ENCODE data around the gene DNAH1.

Gene DNAH1

DNA sequence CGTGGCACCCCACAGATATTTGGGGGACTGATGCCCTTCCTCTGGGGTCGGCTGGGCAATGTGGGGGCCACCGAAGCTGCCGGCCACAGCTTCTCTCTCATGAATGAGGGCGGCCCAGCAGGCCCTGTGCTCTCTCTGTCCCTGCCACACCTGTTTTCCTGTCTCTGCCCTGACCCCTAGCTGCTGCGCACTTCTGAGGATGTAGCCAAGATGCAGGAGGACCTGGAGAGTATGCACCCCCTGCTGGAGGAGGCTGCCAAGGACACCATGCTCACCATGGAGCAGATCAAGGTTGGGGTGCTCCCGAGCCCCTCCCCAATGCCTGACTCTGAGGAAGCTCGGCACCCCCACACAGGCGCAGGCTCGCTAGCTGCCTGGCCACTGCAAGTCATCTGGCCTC is 69.0 kb downstream of the DNAH1 start:
- DNase-seq (ENCODE audit: low read depth in 1 of 2, low spot score in 1 of 2): no peak

DNA sequence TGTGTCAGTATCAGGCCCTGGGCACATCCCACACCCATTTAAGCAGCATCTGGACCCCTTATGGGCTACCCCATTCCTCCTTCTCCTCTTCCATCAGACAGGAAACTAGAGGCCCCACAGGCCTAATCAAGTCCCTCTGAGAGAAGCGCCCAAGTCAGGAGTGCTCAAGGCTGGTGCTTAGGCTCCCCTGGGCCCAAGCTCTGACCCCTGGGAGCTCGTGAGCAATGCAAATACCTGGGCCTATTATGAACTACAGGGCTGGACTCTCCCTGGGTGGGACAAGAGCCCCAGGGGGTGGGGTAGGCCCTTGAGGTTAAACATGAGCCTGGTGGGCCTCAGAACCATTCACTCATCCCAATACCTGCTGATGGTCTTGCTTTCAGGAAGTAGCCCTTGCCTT is 71.4 kb downstream of the DNAH1 start:
- DNase-seq (ENCODE audit: low read depth in 1 of 2, low spot score in 1 of 2): no peak

DNA sequence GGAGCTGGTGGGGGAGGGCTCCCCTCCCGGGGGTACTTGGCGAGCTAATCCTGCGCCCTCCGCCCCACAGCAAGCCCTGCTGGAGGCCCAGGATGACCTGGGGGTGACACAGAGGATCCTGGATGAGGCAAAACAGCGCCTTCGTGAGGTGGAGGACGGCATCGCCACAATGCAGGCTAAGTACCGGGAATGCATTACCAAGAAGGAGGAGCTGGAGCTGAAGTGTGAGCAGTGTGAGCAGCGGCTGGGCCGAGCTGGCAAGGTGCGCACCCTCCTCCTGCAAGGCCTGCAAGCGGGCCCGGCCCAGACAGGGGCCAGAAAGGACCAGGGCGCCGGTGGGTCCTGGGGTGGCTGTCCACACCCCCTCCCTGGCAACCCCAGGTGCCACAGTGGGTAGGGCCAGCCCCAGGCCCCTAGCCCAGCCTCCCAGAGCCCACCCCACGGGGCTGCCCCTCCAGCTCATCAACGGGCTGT is 72.3 kb downstream of the DNAH1 start:
- no peak for DNase-seq (ENCODE audit: low read depth in 1 of 2, low spot score in 1 of 2)

DNA sequence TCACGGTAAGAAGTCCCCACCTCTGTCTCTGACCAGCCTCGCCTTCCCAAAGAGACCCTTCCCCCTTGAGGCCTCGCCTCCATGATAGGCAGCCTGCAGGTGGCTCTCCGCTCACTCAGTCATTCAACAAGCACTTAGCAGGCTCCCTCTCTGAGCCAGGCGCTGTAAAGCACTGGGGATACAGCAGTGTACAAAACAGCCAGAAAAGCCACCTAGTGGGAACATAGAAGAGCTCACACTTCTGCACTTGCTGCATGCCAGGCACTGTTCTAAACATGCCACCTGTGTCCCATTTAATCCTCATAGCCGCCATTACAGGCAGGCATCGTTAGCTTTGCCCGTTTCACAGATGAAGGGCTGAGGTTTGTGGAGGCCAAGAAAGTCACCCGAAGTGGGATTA is 72.8 kb downstream of the DNAH1 start:
- no peak for DNase-seq (ENCODE audit: low read depth in 1 of 2, low spot score in 1 of 2)

DNA sequence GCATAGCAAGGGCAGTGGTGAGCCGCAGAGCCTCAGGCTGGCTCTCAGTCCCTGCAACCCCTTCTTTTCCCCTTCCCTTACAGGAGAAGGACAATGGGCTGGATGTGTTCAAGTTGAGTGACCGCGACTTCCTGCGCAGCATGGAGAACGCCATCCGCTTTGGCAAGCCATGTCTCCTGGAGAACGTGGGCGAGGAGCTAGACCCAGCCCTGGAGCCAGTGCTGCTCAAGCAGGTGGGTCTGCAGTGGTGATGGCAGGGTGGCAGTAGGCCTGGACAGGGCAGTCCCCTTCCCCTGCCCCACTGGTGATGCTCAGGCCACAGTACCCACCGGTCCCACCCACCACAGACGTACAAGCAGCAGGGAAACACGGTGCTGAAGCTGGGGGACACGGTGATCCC is 75.0 kb downstream of the DNAH1 start:
- DNase-seq (ENCODE audit: low read depth in 1 of 2, low spot score in 1 of 2): no peak

DNA sequence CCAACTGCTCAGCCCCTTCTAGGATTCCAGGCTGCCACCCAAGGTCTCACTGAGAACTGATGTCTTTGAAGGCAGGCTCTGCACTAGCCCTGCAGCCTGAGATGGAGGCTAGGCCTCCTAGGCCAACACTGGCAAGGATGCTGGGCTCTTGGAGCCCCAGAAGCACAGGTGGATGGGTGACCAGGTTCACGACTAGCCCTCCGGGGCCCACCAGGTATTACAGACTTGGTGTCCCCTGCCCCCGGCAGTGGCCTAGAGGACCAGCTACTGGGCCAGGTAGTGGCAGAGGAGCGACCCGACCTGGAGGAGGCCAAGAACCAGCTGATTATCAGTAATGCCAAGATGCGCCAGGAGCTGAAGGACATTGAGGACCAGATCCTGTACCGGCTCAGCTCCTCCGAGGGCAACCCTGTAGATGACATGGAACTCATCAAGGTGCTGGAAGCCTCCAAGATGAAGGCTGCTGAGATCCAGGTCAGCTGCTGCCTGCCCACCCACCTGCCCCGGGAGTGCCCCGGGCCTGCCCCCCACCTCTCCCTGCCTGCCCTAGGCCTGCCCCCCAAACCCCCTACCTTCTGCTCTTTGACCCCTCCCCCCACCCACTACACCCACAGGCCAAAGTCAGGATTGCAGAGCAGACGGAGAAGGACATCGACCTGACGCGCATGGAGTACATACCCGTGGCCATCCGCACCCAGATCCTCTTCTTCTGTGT is 76.3 kb downstream of the DNAH1 start:
- no peak for DNase-seq (ENCODE audit: low read depth in 1 of 2, low spot score in 1 of 2)

DNA sequence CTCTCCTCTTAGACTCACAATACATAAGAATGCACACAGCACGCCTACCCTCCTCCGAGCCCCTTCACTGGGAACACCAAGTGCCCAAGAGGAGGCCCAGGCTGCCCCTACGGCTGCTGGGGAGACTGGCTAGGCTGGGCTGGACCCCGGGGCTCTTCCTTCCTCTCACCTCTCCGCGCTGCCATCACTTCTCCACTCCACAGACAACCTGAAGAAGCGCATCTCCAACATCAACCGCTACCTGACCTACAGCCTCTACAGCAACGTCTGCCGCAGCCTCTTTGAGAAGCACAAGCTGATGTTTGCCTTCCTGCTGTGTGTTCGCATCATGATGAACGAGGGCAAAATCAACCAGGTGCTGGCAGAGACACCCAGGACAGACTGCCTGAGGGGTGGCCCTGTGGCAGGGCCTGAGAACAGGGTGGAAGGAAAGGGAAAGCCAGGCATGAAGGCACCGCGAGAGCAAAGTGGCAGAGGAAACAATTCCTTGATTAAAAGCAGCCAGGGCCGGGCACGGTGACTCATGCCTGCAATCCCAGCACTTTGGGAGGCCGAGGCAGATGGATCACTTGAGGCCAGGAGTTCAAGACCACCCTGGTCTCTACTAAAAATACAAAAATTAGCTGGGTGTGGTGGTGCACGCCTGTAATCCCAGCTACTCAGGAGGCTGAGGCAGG is 77.2 kb downstream of the DNAH1 start:
- DNase-seq (ENCODE audit: low read depth in 1 of 2, low spot score in 1 of 2): no peak

DNA sequence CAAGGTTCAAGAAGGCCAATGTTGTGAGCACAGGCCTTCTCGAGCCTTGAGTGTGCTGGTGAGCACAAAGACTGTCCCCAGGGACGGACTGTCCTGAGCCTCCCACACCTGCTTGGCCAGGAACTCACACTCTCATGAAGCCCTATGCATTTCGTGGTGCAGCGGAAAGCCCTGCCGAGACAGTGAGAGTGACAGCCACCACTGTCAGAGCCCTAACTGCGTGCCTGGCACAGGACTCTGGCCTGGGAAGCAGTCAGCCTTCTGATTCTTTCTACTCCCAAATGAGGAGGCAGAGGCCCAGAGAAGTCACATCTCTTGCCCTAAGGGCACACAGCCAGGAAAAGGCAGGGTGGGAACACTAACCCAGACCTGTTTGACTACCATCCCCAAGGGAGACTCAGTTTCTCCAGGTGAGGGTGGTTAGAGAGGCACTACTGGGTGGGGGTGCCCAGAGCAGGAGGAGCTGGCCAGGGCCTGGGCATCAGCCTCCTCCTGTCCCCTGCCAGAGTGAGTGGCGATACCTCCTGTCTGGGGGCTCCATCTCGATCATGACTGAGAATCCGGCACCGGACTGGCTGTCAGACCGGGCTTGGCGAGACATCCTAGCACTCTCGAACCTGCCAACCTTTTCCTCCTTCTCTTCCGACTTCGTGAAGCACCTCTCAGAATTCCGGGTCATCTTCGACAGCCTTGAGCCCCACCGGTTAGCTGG is 78.0 kb downstream of the DNAH1 start:
- no peak for DNase-seq (ENCODE audit: low read depth in 1 of 2, low spot score in 1 of 2)

DNA sequence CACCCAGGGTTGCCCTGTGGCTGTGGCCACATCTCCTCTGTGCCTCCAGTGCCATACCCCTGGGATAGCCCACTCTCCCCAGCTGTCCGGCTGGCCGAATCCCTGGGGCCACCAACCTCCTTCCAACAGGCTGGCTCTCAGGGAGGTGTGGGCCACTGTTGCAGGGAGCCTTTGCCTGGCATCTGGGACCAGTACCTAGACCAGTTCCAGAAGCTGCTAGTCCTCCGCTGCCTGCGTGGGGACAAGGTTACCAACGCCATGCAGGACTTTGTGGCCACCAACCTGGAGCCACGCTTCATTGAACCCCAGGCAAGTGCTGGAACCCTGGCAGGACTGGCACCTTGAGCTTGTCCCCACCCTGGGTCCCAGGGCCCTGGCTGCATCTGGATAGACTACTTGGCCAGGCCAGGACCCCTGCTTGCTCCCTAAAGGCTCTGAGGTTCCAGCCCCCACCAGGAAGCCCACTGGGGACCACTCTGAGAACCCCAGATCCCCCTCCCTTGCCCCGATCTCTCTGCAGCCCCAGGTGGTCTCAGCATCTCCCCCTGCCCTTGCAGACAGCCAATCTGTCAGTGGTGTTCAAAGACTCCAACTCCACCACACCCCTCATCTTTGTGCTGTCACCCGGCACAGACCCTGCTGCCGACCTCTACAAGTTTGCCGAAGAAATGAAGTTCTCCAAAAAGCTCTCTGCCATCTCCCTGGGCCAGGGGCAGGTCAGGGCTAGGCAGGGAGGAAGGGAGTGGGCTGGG is 78.8 kb downstream of the DNAH1 start:
- no peak for DNase-seq (ENCODE audit: low read depth in 1 of 2, low spot score in 1 of 2)

DNA sequence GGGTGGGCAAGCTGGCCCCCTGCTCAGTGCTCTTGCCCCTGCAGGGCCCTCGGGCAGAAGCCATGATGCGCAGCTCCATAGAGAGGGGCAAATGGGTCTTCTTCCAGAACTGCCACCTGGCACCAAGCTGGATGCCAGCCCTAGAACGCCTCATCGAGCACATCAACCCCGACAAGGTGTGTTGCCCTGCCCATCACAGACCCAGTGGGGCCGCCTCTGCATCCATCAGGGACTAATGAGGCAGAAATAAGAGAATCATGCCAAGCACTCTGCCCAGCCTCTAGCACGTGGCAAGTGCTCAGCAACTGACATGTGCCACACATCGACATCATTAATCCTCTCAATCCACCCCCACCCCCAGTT is 79.4 kb downstream of the DNAH1 start:
- DNase-seq (ENCODE audit: low read depth in 1 of 2, low spot score in 1 of 2): no peak

DNA sequence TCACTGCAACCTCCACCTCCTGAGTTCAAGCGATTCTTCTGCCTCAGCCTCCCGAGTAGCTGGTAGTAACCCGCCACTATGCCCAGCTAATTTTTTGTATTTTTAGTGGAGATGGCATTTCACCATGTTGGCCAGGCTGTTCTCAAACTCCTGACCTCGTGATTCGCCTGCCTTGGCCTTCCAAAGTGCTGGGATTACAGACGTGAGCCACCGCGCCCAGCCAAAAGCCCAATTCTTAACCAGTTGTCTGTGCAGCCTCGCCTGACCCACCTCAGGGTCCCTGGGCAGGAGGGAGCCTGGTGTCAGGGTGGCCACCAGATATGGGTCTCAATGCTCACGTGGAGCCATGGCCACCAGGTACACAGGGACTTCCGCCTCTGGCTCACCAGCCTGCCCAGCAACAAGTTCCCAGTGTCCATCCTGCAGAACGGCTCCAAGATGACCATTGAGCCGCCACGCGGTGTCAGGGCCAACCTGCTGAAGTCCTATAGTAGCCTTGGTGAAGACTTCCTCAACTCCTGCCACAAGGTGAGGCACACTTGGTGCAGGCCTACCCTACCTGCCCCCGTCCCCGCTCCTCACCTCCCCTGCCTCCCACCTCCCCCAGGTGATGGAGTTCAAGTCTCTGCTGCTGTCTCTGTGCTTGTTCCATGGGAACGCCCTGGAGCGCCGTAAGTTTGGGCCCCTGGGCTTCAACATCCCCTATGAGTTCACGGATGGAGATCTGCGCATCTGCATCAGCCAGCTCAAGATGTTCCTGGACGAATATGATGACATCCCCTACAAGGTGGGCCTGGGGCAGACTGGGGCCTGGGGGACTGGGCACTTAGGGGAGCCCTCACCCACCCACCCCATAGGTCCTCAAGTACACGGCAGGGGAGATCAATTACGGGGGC is 80.1 kb downstream of the DNAH1 start:
- DNase-seq (ENCODE audit: low read depth in 1 of 2, low spot score in 1 of 2): no peak

DNA sequence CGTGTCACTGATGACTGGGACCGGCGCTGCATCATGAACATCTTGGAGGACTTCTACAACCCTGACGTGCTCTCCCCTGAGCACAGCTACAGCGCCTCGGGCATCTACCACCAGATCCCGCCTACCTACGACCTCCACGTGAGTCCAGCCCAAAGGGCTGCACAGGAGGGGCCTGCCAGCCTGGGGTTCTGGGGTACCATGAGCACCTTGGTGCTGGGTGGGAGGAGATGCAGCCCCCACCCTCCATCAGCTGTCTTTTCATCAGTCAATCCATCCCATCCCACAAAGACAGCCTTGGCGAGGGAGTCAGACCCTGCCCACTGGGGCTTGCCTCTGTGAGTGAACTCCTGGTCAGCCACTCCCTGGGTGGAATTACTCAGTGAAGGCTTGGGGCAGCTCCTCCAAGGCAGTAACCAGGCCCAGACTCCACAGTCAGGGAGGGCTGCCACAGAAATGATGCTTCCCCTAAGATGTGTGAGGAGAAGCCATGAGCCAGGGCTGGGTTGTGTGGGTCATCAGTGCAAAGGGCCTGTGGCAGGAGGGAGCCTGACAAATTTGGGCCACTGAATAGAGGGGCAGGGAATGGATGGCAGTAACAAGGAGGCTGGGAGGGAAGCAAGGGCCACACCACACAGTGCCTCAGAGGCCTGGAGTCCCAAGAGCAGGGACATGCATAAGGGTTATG is 80.9 kb downstream of the DNAH1 start:
- DNase-seq (ENCODE audit: low read depth in 1 of 2, low spot score in 1 of 2): no peak

DNA sequence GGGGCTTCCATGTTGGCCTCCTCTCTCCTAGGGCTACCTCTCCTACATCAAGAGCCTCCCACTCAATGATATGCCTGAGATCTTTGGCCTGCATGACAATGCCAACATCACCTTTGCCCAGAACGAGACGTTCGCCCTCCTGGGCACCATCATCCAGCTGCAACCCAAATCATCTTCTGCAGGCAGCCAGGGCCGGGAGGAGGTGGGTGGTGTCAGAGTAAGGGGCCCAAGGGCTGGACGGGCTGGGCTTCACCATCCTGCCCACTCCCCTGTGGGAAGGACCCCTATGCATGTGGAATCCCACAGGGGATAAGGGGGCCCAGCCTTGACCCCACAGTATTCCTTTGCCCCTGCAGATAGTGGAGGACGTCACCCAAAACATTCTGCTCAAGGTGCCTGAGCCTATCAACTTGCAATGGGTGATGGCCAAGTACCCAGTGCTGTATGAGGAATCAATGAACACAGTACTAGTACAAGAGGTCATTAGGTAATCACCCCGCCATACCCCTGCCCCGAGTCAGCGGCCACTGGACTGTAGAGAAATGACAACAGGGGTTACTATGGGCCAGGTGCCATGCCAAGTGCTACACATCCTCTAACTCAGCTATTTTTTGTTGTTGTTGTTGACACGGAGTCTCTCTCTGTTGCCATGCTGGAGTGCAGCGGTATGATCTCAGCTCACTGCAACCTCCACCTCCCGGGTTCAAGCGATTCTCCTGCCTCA is 81.7 kb downstream of the DNAH1 start:
- DNase-seq (ENCODE audit: low read depth in 1 of 2, low spot score in 1 of 2): no peak

DNA sequence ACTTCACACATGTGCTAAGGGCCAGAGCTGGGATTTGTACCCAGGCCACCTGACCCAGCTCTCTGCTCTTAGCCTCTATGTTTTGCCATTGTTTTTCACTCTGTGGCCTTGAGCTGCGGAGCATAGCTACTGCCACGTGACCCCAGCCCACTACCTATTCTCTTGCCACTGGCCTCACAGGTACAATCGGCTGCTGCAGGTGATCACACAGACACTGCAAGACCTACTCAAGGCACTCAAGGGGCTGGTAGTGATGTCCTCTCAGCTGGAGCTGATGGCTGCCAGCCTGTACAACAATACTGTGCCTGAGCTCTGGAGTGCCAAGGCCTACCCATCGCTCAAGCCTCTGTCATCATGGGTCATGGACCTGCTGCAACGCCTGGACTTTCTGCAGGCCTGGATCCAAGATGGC is 82.6 kb downstream of the DNAH1 start:
- DNase-seq (ENCODE audit: low read depth in 1 of 2, low spot score in 1 of 2): no peak

DNA sequence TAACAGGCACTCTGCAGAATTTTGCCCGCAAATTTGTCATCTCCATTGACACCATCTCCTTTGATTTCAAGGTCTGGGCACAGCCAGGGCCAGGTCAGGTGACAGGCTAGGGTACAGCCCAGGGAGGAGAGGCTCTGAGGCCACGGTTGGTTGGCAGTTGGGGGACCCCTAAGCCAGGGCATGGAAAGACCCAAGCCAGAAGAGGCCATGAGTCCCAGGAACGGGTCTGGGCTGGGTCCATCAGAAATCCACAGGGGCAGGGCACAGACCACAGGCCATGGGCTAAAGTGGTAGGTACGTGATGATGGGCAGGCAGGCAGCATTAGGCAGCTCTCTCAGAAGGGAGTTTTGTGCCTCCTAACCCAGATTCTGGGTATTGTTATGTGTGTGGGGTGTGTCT is 83.0 kb downstream of the DNAH1 start:
- no peak for DNase-seq (ENCODE audit: low read depth in 1 of 2, low spot score in 1 of 2)

DNA sequence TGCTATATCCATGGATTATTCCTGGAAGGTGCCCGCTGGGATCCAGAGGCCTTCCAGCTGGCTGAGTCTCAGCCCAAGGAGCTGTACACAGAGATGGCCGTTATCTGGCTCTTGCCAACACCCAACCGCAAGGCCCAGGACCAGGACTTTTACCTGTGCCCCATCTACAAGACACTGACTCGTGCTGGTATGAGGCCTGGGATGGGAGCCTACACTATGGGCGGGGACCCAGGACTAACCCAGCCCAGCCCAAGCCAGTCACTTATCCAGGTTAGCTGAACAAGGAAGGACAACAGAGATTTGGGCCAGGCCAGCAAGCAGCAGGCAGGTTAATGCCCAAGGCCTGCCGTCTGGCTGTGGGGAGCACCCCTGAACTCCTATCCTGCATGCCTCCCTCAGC is 83.5 kb downstream of the DNAH1 start:
- DNase-seq (ENCODE audit: low read depth in 1 of 2, low spot score in 1 of 2): no peak

DNA sequence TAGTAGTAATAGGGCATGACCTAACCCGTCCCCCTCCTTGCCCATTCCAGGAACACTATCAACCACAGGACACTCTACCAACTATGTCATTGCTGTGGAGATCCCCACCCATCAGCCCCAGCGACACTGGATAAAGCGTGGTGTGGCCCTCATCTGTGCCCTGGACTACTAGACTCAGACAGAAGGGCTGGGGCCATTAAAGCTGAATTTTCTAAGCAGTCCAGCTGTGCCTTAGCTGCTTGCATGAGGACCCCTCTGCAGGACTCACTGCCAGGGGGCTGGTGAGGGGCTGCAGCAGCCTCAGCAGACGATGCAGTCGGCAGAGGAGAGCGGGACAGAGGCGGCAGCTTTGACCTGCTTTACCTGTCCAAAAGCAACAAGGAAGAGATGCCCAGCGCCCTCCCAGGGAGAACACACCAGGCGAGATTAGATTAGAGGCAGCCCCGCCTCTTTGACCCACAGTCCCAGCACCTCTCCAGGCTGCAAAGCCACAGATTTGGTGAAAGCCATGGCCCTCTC is 84.2 kb downstream of the DNAH1 start:
- no peak for DNase-seq (ENCODE audit: low read depth in 1 of 2, low spot score in 1 of 2)

DNA sequence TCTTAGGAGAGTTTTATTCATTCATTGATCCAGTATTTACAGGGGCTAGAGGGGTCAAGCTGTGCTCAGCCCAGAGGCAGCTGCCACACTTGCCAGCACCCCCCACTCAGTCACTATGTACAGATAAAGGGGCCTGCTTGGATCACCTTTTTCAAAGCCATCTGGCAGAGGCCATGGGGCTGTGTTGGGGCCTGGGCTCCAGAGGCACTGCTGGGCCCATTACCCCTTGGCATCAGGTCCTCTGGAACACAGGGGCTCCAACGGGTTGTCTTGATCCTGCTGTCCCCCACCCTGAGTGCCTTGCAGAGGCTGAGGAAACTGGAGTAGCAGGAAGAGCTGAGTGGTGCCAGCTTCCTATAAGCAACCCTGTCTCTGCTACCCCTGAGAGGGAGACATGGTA is 84.9 kb downstream of the DNAH1 start:
- peak in 1 of 2 donors; percentile 1 for DNase-seq (ENCODE audit: low read depth in 1 of 2, low spot score in 1 of 2)

DNA sequence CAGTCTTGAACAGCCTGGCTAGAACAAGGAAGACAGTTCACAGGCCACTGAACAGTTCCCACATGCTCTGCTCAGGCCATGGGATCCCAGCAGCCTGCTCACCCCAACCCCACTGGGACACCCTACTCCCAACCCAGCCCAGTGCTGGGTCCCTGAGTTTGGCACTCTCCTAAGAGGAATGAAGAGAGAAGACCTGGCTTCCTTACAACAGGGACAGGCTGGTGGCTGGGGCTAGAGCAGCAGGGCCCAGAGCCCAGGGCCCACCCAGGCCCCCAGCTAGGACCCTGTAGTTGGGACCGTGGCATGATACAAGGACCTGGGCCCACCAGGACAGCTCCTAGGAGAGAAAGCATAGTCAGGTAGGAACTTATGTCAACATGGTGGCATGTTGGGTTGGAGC is 85.4 kb downstream of the DNAH1 start:
- no peak for DNase-seq (ENCODE audit: low read depth in 1 of 2, low spot score in 1 of 2)
